Ammon's horn (tissue), 1 donor: ENCODE data around the gene DENND1A.
"Not testable (repeated sequence)": the region's sequence is repeated elsewhere in the genome, so short reads cannot be mapped to it uniquely, and the experiment has no call there.

Experiments used
- DNase-seq: peaks from one replicate; pipeline ENCODE4 v3.0.0-alpha.2; 2016; ENCODE audit warnings: low spot score

DENND1A gene

GRCh38 chr9:123411636-123412035 is 518.3 kb downstream of the DENND1A start:
- no peak for DNase-seq

GRCh38 chr9:123411191-123411590 is 518.7 kb downstream of the DENND1A start:
- DNase-seq: no peak

- no peak for DNase-seq
These were observed 519.5 kb downstream of the DENND1A start for GRCh38 chr9:123410281-123410910.

GRCh38 chr9:123408313-123409262 is 521.3 kb downstream of the DENND1A start:
- no peak for DNase-seq

- no peak for DNase-seq
These were observed 522.6 kb downstream of the DENND1A start for GRCh38 chr9:123407217-123407851.

- no peak for DNase-seq
These were observed 523.2 kb downstream of the DENND1A start for GRCh38 chr9:123406691-123407216.

- no peak for DNase-seq
These were observed 523.9 kb downstream of the DENND1A start for GRCh38 chr9:123406016-123406415.

GRCh38 chr9:123402981-123403509 is 526.9 kb downstream of the DENND1A start:
- DNase-seq: no peak

- DNase-seq: peak; percentile 76
These were observed 527.9 kb downstream of the DENND1A start for GRCh38 chr9:123401879-123402513.

GRCh38 chr9:123400926-123401503 is 528.9 kb downstream of the DENND1A start:
- DNase-seq: no peak

GRCh38 chr9:123399803-123400378 is 530.0 kb downstream of the DENND1A start:
- no peak for DNase-seq

GRCh38 chr9:123398938-123399337 is 531.0 kb downstream of the DENND1A start:
- not testable (repeated sequence) for DNase-seq

GRCh38 chr9:123397975-123398374 is 532.0 kb downstream of the DENND1A start:
- no peak for DNase-seq

GRCh38 chr9:123395689-123396511 is 534.0 kb downstream of the DENND1A start:
- no peak for DNase-seq

GRCh38 chr9:123395276-123395688 is 534.6 kb downstream of the DENND1A start:
- no peak for DNase-seq

- DNase-seq: no peak
These were observed 535.4 kb downstream of the DENND1A start for GRCh38 chr9:123394291-123395235.

- DNase-seq: no peak
These were observed 537.1 kb downstream of the DENND1A start for GRCh38 chr9:123392802-123393201.

- DNase-seq: no peak
These were observed 538.0 kb downstream of the DENND1A start for GRCh38 chr9:123391946-123392345.

- no peak for DNase-seq
These were observed 538.7 kb downstream of the DENND1A start for GRCh38 chr9:123391233-123391632.
